ENCODE results near the gene SPAST. TPM values are rescaled to one million over a fixed set of nuclear protein-coding genes. Genes with fewer than 3 reads are reported as not detected.
"Not testable (repeated sequence)": the region's sequence is repeated elsewhere in the genome, so short reads cannot be mapped to it uniquely, and the experiment has no call there.

Gene SPAST, protein sequence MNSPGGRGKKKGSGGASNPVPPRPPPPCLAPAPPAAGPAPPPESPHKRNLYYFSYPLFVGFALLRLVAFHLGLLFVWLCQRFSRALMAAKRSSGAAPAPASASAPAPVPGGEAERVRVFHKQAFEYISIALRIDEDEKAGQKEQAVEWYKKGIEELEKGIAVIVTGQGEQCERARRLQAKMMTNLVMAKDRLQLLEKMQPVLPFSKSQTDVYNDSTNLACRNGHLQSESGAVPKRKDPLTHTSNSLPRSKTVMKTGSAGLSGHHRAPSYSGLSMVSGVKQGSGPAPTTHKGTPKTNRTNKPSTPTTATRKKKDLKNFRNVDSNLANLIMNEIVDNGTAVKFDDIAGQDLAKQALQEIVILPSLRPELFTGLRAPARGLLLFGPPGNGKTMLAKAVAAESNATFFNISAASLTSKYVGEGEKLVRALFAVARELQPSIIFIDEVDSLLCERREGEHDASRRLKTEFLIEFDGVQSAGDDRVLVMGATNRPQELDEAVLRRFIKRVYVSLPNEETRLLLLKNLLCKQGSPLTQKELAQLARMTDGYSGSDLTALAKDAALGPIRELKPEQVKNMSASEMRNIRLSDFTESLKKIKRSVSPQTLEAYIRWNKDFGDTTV
- 10 to 100 TPM; 13.2 to 23.3 (median 15.9) TPM for total RNA-seq

DNA sequence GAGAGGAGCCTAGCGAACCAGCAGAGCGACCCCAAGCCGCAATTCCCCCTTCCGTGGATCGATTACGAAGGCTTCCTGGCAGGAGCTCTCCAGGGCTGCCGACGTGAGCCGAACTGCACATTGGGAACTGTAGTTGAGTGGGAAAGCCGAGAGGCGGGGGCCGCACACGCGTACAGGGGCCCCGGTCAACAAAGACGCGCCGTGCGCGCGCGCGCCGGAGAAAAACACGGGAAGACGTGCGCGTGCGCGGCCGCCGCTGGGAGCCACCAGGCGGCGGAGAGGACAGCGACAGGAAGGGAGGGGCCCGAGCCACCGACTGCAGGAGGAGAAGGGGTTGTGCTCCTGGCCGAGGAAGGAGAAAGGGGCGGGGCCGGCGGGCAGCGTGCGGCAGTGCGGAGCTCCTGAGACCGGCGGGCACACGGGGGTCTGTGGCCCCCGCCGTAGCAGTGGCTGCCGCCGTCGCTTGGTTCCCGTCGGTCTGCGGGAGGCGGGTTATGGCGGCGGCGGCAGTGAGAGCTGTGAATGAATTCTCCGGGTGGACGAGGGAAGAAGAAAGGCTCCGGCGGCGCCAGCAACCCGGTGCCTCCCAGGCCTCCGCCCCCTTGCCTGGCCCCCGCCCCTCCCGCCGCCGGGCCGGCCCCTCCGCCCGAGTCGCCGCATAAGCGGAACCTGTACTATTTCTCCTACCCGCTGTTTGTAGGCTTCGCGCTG lies at the start of gene SPAST:
Gene SPAST (plus strand): TSS at position 247 of the 711 bp plus-strand sequence. CDS start 276 bp downstream, at position 523.
- ATAC-seq (ENCODE audit: low FRiP score) = peak; percentile 96
- peak; percentile 81 for DNase-seq (ENCODE audit: low spot score)
- TF ChIP-seq, protein P1, sequence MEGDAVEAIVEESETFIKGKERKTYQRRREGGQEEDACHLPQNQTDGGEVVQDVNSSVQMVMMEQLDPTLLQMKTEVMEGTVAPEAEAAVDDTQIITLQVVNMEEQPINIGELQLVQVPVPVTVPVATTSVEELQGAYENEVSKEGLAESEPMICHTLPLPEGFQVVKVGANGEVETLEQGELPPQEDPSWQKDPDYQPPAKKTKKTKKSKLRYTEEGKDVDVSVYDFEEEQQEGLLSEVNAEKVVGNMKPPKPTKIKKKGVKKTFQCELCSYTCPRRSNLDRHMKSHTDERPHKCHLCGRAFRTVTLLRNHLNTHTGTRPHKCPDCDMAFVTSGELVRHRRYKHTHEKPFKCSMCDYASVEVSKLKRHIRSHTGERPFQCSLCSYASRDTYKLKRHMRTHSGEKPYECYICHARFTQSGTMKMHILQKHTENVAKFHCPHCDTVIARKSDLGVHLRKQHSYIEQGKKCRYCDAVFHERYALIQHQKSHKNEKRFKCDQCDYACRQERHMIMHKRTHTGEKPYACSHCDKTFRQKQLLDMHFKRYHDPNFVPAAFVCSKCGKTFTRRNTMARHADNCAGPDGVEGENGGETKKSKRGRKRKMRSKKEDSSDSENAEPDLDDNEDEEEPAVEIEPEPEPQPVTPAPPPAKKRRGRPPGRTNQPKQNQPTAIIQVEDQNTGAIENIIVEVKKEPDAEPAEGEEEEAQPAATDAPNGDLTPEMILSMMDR (IDR thresholded peaks at IDR 0.05) = no peak

- ATAC-seq (ENCODE audit: low FRiP score); DNase-seq (ENCODE audit: low spot score): not testable (repeated sequence)
Observed at GRCh38 chr2:32018789-32019482, 44.4 kb upstream of the SPAST start.

GRCh38 chr2:32034198-32034887 lies 29.0 kb upstream of the SPAST start:
- ATAC-seq (ENCODE audit: low FRiP score); DNase-seq (ENCODE audit: low spot score): not testable (repeated sequence)

DNA sequence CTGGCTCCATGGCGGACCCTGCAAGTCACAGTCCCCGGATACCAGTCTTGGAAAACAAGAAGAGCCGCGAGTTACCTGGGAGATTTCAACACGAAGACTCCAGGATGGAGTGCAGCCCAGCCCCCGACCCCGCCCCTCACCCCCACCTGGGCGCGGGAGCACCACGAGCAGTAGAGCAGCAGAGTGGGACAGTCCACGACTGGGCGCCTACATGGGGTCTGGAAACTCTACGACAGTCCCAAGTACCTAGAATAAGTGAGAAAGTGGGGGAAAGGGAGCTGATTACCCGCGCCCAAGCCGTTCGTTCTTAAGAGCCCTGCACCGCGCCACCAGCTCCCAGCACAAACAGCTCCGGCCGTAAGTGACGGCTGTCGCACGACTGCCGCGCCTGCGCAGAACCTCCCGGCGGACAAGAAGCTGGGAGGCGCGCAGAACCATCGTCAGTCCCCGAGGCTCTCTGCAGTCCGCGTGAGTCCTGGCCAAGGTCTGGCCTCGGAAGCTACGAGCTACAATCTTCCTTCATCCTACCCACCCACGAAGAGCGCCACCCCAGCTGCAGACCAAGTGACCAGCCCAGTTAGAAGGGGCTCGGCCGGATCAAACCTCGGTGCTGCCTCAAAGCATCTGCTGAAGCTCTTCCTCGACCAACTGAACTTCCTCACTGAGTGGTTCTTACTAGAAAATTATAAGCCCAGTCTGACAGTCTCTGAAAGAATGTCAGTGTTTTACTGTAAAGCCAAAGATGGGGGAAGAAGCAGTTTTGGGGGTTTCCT lies 23.7 kb upstream of the SPAST start, which contains the start of gene DPY30:
Gene DPY30 (minus strand): TSS at position 359 of the 773 bp plus-strand sequence. CDS start 349 bp downstream, at position 10.
- DNase-seq (ENCODE audit: low spot score) (peak; percentile 54), ATAC-seq (ENCODE audit: low FRiP score) (peak; percentile 98)
- TF ChIP-seq, protein P1 (IDR thresholded peaks at IDR 0.05) = no peak

- TF ChIP-seq, protein P1 (IDR thresholded peaks at IDR 0.05) = no peak
- no peak for DNase-seq (ENCODE audit: low spot score)
- ATAC-seq (ENCODE audit: low FRiP score) = no peak
Observed at GRCh38 chr2:32043561-32043960, 19.8 kb upstream of the SPAST start.

GRCh38 chr2:32051836-32052439 lies 11.4 kb upstream of the SPAST start:
- ATAC-seq (ENCODE audit: low FRiP score) (no peak), DNase-seq (ENCODE audit: low spot score) (no peak)
- TF ChIP-seq, protein P1 (IDR thresholded peaks at IDR 0.05) = no peak

DNA sequence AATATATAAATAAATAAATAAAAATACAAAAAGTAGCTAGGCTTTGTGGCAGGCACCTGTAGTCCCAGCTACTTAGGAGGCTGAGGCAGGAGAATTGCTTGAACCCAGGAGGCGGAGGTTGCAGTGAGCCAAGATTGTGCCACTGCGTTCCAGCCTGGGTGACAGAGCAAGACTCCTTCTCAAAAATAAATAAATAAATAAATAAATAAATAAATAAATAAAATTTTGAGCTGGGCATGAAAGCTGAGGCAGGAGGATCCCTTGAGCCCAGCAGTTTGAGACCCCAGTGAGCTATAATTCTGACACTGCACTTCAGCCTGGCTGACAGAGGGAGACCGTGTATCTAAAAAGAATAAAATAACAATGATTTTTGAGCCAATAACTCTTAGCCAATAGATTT lies 8.8 kb upstream of the SPAST start:
- DNase-seq (ENCODE audit: low spot score); ATAC-seq (ENCODE audit: low FRiP score): not testable (repeated sequence)
